Left lung (tissue), 10 donors: ENCODE results near the gene PPFIBP2. TPM values are rescaled to one million over a fixed set of nuclear protein-coding genes. Genes with fewer than 3 reads are reported as not detected.

Experiments used
- ATAC-seq: fragments of 200-7000 bp; cut with Tn5 transposase; one replicate; pipeline ENCODE4 v1.9.1; 2020; ENCODE audit warnings: moderate library complexity
- DNase-seq, 4 donors: peaks; one replicate each; pipeline ENCODE4 v3.0.0-alpha.2; 2013 to 2020
- H3K27ac ChIP-seq, 2 donors: fragments of 200-600 bp; sonication (generic) in 1 of 2; one replicate each; pipeline versions ENCODE4 v1.5.0 to v1.8.0; 2020 to 2021
- H3K27me3 ChIP-seq, 2 donors: fragments of 200-600 bp; sonication (generic) in 1 of 2; one replicate each; pipeline versions ENCODE4 v1.5.0 to v1.8.0; 2020 to 2021
- H3K36me3 ChIP-seq, 2 donors: fragments of 200-600 bp; sonication (generic) in 1 of 2; one replicate each; pipeline versions ENCODE4 v1.5.0 to v1.8.0; 2020 to 2021
- H3K4me1 ChIP-seq, 2 donors: fragments of 200-600 bp; one replicate each; pipeline ENCODE4 v1.8.0; 2021
- H3K4me3 ChIP-seq, 2 donors: fragments of 200-600 bp; sonication (generic) in 1 of 2; one replicate each; pipeline versions ENCODE4 v1.5.0 to v1.8.0; 2020 to 2021; ENCODE audit warnings: mild to moderate bottlenecking in 1 of 2
- H3K9me3 ChIP-seq, 2 donors: fragments of 200-600 bp; sonication (generic) in 1 of 2; one replicate each; pipeline versions ENCODE4 v1.5.0 to v1.8.0; 2020 to 2021
- intact Hi-C, 2 donors: fragments of 100-400 bp; cut with DNase I; formaldehyde crosslinking; loops; one replicate each; pipeline versions ENCODE4 v1.11.2 to v1.14.2; 2022
- polyA plus RNA-seq, 6 donors: library from polyadenylated mRNA; unstranded; fragments of 120-200 nt; gene quantifications; one replicate each; pipeline ENCODE4 v1.2.1, GENCODE V29; 2013; ENCODE audit not compliant: insufficient read length in 6 of 6
- total RNA-seq, 2 donors: library from RNA; stranded (reverse); fragmentation: NEBNext Ultra II Directional; extraction: Animal tissue kit (Norgen Biotek cat#: 25700); gene quantifications; one replicate each; pipeline ENCODE4 v1.2.1, GENCODE V29; 2021
- TF ChIP-seq, protein P1 (sequence below), 2 donors: fragments of 200-600 bp; sonication (generic) in 1 of 2; IDR thresholded peaks; one replicate each; pipeline versions ENCODE4 v1.5.0 to v1.8.0; 2021; ENCODE audit warnings: antibody characterized with exemption in 2 of 2
- donor health status: DM: no; HTN: yes; CAD: no.
- donor health status: DM: no; HTN: no; CAD: no.

Gene PPFIBP2
- total and polyA plus RNA-seq, 8 donors, result 18.7 to 48.7 (median 37.3) TPM

DNA sequence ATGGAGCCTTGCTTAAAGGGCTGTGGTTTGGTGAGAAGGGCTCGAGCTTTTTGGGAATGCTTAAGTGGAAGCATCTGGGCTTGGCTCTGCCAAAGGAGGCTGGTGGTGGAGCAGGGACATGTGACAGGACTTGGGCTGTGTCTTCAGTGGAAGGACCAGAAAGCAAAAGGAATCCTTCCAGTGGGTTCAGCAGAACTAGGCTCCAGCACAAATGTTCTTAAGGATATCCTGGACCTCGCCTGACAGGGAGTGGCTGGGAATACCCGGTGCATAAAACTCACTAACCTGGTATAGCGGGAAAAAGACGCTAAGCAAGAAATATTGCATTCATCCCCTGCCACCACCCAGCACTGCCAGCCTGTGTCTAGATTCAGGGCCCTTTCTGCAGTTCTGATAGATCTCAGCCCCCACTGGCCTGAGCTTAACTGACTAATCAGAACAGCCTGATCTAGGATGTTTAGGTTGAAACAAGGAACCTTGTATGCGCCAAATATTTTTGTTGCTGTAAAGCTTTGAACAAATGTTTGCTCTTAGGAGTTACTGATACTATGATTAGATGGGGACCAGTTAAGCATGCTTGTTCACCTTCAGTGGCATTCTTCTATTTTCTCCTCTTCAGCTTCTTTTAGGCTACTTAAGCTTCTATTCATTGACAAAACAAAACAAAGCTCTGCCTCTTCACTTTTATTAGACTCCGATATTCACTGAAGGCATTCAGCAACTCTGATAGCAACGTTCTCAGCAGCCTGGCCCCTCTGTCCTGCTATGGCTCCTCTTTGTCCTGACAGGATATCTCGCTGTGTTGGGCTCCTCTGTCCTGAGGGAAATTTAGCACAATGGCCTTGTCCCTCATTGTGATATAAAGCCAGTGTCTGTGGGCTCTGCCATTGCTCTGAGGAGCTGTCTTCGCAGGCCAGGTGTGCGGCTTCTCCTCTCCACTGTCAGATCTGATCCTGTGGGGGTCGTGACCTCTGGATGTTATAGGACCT lies 25.0 kb downstream of the PPFIBP2 start:
- Histone ChIP-seq H3K9me3 (no peaks in the 10 kb centered on the region), H3K4me1 (no peaks in the 10 kb centered on the region), H3K4me3 (no peak overlapping the region), H3K36me3 (no peaks in the 10 kb centered on the region), H3K27ac (no peak overlapping the region), H3K27me3 (peaks cover 0 to 24% of the 10 kb centered on the region in 2 donors)
- TF ChIP-seq, protein P1, sequence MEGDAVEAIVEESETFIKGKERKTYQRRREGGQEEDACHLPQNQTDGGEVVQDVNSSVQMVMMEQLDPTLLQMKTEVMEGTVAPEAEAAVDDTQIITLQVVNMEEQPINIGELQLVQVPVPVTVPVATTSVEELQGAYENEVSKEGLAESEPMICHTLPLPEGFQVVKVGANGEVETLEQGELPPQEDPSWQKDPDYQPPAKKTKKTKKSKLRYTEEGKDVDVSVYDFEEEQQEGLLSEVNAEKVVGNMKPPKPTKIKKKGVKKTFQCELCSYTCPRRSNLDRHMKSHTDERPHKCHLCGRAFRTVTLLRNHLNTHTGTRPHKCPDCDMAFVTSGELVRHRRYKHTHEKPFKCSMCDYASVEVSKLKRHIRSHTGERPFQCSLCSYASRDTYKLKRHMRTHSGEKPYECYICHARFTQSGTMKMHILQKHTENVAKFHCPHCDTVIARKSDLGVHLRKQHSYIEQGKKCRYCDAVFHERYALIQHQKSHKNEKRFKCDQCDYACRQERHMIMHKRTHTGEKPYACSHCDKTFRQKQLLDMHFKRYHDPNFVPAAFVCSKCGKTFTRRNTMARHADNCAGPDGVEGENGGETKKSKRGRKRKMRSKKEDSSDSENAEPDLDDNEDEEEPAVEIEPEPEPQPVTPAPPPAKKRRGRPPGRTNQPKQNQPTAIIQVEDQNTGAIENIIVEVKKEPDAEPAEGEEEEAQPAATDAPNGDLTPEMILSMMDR (IDR thresholded peaks at IDR 0.05), result no peak
- intact Hi-C loops, result no loop called here
- DNase-seq (no peak), ATAC-seq (no peak)

DNA sequence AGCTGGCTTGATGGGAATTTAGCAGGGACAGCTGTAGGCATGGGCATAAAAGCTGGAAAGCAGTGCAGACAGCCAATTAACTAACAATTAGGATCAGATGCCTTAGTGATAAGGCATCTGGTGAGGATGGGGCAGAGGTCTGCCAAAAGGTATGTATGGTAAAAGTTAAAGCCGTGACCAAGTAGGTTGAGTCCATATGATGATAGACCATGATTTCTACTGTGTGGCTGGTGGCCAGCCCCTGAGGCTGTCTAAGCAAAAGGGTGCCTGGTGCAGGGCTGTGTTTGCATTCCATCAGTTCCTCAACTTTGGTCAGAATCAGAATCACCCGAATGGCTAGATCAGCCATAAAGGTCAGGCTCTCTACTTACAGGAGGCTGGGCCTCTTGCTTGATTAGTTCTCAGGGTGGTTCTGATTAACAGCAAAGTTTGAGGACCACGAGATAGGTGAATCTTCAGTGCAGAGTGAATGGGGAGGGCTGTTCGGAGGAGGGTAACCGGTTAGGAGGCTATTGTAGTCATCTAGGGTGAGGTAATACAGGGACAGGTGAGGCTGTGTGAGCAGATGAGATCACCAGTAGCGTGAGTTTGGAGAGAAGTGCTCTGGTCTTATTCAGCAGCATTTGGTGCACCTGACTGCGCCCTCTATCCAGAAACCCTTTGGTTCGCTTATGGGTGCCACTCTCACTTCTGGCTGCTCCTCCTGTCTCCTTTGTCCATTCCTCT lies 27.2 kb downstream of the PPFIBP2 start:
- H3K27ac ChIP-seq, result no peak overlapping the region
- no peaks in the 10 kb centered on the region for H3K36me3 ChIP-seq
- peaks cover 0 to 13% of the 10 kb centered on the region in 2 donors for H3K27me3 ChIP-seq
- H3K9me3 ChIP-seq, result no peaks in the 10 kb centered on the region
- TF ChIP-seq, protein P1 (IDR thresholded peaks at IDR 0.05), result no peak
- ATAC-seq (no peak), DNase-seq (no peak)
- intact Hi-C loops, result no loop called here
- H3K4me3 ChIP-seq, result no peak overlapping the region
- H3K4me1 ChIP-seq, result no peaks in the 10 kb centered on the region

DNA sequence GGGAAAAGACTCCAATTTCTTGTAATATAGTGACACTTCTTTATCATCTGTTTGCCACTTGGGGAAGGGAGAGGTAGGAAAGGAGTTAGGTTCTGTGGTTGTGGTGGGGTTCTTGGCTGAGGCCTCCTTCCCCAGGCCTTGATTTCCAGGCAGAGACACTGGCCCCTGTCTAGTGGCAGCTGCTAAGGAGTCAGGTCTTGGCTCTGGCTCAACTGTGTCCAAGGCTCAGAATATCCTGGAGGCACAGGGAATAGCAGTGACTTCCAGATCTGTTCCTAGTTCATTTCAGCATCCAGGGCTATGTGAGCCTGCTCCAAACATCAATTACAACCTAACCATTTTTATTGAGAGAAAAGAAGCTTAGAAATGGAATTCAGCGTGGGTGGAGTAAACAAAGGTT lies 29.5 kb downstream of the PPFIBP2 start:
- ATAC-seq (no peak), DNase-seq (no peak)
- Histone ChIP-seq H3K4me3 (no peak overlapping the region), H3K27ac (no peak overlapping the region), H3K27me3 (no peaks in the 10 kb centered on the region), H3K36me3 (no peaks in the 10 kb centered on the region), H3K9me3 (no peaks in the 10 kb centered on the region), H3K4me1 (no peaks in the 10 kb centered on the region)
- TF ChIP-seq, protein P1 (IDR thresholded peaks at IDR 0.05), result no peak
- intact Hi-C loops, result no loop called here

DNA sequence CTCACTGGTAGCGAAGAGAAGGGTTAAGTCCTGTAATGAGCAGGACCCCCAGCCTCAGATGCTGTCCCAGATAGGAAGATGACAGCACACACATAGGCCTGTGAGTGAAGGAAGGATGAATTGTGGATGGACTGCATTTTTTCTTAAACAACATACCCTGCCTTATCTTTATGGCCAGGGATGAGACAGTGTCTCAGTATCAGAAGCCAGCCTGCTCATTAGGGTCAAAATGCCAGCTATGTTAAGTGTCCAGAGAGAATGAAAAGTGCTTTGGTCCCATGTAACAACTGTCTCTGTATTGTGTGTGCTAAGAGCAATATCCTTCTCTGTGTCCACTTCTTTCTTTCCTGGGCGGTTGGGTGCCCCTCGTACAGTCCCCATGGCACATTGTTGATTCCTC lies 30.2 kb downstream of the PPFIBP2 start:
- ATAC-seq (no peak), DNase-seq (no peak)
- intact Hi-C loops, result no loop called here
- Histone ChIP-seq H3K27me3 (no peaks in the 10 kb centered on the region), H3K27ac (no peak overlapping the region), H3K9me3 (no peaks in the 10 kb centered on the region), H3K4me1 (no peaks in the 10 kb centered on the region), H3K36me3 (no peaks in the 10 kb centered on the region), H3K4me3 (no peak overlapping the region)
- TF ChIP-seq, protein P1 (IDR thresholded peaks at IDR 0.05), result no peak

DNA sequence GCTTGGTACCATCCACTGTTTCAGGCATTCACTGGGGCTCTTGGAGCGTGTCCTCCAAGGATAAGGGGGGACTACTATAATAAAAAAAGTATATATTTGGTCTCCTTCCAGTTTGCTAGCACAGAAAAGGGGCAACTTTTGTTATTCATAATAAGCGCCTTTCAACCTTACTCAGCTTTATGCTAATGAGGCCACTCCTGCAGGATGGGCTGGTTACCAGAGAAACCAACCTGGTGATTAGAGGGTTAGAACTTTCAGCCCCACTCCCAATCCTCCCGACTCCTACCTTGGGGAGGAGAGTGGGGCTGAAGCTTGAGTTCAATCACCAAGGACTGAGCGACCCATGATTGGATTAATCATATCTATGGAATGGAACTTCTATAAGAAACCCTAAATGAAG lies 31.8 kb downstream of the PPFIBP2 start:
- ATAC-seq (no peak), DNase-seq (no peak)
- H3K4me3 ChIP-seq, result no peak overlapping the region
- H3K27ac ChIP-seq, result no peak overlapping the region
- TF ChIP-seq, protein P1 (IDR thresholded peaks at IDR 0.05), result no peak
- H3K36me3 ChIP-seq, result no peaks in the 10 kb centered on the region
- H3K4me1 ChIP-seq, result no peaks in the 10 kb centered on the region
- H3K27me3 ChIP-seq, result no peaks in the 10 kb centered on the region
- H3K9me3 ChIP-seq, result no peaks in the 10 kb centered on the region
- intact Hi-C loops, result no loop called here
